AML-193 (cell line): ENCODE measurements around the gene HIRA.
"Not testable (repeated sequence)": the region's sequence is repeated elsewhere in the genome, so short reads cannot be mapped to it uniquely, and the experiment has no call there.

Experiments used
- DNase-seq, 2 experiments: peaks; one replicate each; lab custom pipeline; 2025; lab: John Stamatoyannopoulos, UW

Gene HIRA

DNA sequence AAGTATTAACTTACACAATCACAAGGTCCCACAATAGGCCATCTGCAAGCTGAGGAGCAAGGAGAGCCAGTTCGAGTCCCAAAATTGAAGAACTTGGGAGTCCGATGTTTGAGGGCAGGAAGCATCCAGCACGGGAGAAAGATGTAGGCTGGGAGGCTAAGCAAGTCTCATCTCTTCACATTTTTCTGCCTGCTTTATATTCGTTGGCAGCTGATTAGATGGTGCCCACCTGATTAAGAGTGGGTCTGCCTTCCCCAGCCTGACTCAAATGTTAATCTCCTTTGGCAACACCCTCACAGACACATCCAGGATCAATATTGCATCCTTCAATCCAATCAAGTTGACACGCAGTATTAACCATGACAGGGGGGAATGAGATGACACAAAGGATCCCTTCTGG lies 101.3 kb downstream of the HIRA start:
- not testable (repeated sequence) for DNase-seq

DNA sequence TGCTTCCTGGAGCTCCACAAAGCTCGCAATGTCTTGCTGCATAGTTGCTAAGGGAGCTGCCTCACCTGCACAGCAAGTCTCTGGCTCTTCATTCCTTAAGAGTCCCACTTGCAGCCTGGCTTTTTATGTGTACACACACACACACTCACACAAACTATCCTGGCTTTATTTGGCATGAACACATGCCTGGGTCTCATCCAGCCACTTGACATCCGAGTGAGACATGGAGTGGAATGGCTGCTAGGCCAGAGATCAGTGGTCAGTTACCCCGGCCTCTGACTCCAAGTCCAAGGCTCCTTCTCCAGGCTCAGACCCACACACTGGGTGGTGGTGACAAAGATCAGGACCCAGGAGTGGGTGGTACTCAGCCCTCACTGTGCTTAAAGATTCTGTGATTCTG lies 102.1 kb downstream of the HIRA start:
- DNase-seq, result no peak

DNA sequence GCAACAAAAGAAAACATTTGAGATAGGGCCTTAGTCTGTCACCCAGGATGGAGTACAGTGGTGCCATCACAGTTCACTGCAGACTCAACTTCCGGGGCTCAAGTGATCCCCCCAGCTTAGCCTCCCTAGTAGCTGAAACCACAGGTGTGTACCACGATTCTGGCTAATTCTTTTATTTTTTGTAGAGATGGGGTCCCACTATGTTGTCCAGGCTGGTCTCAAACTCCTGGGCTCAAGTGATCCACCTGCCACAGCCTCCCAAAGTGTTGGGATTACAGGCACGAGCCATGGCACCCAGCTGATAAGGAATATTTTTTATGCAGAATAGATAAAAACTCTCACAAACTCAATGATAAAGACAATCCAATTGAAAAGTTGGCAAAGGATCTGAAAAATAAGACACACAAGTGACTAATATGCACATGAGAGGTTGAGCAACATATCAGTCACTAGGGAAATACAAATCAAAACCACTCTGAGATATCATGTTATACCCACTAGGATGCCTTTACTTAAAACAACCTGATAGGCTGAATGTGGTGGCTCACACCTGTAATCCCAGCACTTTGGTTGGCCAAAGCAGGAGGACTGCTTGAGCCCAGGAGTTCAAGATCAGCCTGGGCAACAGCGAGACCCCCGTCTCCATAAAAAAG lies 106.1 kb downstream of the HIRA start:
- no peak for DNase-seq

DNA sequence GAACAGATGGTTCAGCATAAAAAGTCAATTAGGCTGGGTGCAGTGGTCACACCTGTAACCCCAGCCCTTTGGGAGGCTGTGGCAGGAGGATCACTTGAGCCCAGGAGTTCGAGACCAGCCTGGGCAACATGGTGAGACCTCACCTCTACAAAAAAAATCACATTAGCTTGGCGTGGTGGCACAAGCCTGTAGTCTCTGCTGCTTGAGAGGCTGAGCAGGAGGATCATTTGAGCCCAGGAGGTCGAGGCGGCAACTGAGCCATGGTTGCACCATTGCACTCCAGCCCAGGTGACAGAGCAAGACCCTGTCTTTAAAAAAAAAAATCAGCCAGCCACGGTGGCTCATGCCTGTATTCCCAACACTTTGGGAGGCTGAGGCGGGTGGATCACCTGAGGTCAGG lies 108.1 kb downstream of the HIRA start:
- DNase-seq, result not testable (repeated sequence)

DNA sequence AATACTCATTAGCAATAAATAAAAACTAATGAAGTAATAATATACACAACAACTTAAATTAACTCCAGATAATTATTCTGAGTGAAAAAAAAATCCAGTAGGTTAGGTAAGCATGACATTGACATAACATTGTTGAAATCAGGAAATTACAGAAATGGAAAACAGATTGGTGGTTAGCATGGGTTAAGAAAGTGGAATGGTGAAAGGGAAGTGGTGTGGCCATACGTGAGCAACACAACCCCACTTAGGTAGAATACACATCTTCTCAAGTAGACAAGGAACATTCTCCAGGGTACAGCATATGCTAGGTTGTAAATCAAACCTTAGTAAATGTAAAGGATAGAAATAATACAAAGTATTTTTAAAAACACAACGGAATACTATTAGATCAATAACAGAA lies 109.8 kb downstream of the HIRA start:
- peak; percentile 73 to 77 for DNase-seq

DNA sequence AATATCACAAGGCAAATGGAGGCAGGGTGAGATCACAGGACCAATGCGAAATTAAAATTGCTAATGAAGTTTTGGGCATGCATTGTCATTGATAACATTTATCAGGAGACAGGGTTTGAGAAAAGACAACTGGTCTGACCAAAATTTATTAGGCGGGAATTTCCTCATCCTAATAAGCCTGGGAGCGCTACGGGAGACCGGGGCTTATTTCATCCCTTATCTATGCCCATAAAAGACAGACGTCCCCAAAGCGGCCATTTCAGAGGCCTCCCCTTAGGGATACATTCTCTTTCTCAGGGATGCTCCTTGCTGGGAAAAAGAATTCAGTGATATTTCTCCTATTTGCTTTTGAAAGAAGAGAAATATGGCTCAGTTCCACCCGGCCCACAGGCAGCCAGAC lies 111.4 kb downstream of the HIRA start:
- DNase-seq, result not testable (repeated sequence)

DNA sequence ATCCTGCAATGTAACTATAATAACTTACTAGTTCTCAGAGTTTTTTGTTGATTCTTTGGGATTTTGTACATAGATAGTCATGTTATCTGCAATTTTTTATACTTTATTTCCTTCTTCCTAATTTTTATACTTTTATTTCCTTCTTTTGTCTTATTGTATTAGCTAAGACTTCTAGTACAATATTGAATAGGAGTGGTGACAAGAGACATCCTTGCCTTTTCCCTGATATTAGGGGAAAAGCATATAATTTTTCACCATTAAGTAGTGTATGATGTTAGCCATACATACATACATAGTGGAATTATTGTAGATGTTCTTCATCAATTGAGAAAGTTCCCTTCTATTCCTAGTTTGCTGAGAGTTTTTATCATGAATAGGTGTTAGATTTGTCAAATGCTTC lies 112.3 kb downstream of the HIRA start:
- no peak for DNase-seq

DNA sequence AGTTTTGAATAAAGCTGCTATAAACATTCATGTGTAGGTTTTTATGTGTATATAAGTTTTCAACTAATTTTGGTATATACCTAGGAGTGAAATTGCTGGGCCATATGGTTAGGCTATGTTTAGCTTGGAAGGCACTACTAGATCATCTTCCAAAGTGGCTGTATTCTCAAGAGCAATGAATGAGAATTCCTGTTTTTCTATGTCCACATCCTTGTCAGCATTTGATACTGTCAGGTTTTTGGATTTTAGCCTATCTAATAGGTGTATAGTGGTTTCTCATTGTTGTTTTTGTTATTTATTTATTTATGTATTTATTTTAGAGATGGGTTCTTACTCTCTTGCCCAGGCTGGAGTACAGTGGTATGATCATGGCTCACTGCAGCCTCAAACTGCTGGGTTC lies 113.7 kb downstream of the HIRA start:
- DNase-seq, result no peak

DNA sequence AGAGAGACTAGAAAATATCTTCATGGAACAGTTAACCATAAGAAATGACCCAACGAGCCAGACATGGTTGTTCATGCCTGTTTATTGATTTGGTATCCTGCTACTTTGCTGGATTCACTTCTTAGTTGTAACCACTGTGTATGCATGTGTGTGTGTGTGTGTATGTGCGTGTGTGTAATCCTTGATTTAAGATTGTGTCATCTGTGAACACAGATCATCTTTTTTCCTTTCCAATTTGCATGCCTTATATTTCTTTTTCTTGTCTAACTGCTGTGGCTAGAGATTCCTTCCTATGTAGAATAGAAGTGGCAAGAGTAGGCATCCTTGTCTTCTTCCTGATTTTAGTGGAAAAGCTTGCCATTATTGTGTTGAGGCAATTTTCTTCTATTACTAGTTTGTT lies 123.7 kb downstream of the HIRA start:
- no peak for DNase-seq

DNA sequence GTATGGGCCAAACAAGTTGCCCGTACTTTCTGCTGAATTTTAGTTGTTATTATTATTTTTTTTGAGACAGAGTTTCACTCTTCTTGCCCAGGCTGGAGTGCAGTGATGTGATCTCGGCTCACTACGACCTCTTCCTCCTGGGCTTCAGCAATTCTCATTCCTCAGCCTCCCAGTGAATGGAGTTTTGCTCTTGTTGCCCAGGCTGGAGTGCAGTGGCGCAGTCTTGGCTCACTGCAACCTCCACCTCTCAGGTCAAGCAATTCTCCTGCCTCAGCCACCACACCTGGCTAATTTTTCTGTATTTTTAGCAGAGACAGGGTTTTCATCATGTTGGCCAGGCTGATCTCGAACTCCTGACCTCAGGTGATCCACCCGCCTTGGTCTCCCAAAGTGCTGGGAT lies 125.0 kb downstream of the HIRA start:
- not testable (repeated sequence) for DNase-seq

DNA sequence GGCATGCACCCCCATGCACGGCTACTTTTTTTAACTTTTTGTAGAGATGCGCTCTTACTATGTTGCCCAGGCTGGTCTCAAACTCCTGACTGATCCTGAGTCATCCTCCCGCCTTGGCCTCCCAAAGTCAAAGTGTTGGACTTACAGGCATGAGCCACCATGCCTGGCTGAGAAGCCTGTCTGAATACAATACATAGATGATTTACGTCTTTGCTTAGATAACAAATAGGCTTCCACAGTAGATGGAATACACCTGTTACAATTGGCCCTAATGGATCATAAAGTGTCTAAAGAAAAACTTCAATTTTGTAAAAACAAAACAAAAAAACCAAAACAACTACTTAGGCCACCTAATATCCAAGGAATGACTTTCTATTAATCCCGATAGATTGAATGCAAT lies 127.0 kb downstream of the HIRA start:
- DNase-seq, result no peak

DNA sequence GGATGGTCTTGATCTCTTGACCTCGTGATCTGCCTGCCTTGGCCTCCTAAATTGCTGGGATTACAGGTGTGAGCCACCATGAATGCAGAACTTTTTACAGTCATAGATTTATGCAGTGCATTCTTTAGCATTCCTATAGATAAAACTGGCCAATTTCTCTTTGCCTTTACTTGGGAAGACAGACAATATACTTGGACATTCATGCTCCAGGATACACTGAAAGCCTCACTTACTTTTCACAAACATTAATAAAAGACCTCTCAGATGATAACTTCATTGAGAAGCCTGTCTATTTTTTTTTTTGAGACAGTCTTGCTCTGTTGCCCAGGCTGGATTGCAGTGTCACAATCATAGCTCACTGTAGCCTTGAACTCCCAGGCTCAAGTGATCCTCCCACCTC lies 127.7 kb downstream of the HIRA start:
- DNase-seq, result no peak

DNA sequence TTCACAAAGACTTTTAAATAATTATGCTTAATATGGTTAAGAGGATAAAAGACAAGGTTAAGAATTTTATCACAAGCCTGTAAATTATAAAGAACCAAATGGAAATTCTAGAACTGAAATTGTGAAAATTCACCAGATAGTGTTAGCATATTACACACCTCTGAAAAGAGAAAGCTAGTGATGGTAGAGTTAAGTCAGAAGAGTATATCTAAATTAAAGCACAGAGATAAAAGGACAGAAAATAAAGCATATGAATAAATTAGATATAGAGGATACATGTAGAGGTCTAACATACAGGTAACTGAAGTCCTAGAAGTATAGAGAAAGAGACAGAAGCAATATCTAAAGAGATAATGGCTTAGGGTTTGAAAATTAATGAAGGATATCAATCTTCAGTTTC lies 135.8 kb downstream of the HIRA start:
- no peak for DNase-seq

DNA sequence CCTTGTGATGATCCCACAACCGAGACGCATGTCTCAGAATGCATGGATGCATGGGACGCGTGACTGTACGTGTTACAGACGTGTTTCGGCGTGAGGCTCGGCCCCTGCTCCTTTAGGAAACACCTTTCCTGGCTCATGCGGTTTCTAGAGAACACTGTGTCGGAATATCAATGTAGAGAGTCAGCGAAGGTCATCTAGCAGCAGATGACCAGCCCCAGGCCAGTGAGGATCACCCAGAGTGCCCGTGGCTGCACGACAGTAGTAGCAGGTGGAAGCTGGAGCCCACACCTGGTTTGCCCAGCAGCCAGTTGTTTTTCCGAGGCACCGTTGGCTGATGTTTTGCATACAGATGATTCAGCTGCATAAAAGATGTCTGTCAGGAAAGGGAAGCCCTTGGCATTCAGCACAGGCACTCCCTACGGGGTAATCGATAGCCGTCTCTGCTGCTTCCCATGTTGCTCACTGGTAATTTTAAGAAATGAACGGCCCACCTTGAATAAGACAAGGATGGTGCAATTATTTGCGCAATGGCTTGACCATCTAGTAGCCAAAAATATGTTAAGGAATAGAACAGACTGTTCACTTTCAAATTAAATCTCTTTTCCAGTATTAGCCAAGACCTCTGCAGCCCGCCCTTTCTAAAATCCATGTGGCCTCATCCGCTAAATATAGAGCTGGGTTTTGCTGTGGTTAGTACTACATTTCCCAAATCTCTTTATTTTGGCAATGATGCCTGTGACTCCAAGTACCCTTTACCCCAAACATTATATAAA lies 138.9 kb downstream of the HIRA start:
- no peak for DNase-seq

DNA sequence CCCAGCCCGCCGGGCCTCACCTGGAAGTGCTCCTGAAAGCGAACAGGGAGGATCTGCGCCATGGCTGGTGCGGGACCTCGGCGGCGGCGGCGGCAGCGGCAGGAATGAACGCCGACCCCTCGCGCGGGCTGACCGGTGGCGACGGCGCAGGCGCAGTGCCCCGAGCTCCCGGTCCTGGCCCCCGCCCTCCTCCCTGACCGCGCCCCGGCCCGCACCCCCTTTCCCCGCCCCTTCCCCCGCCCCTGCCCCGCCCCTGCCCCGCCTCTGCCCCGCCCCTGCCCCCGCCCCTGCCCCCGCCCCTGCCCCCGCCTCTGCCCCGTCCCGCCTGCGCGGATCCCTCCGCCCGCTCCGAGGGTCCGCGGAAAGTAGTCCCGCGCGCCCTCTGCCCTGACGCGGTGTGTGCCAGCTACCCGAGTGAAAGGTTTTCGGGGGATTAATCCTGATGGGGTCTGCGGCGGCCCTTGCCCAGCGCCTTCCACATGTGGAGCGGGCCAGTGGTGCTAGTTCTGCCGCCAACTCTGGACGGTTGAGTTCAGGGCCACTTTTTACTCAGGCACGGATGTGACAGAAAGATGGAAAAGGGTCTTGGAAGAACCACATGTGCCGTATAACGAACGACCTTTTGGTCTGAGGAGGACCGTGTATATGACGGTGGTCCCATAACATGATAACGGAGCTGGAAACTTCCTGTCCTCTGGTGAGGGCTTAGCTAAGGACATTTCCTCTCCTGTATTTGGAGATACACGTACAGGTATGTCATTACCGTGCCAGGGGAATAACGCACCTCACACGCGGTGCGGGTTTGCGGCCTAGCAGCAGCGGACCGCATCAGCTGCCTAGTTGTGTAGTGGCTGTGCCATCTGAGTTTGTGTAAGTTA lies 139.7 kb downstream of the HIRA start, which contains the start of gene CLTCL1:
Gene CLTCL1 (minus strand): TSS at position 140 of the 878 bp plus-strand sequence. CDS start 78 bp downstream, at position 62.
- DNase-seq, result peak; percentile 22 to 43

DNA sequence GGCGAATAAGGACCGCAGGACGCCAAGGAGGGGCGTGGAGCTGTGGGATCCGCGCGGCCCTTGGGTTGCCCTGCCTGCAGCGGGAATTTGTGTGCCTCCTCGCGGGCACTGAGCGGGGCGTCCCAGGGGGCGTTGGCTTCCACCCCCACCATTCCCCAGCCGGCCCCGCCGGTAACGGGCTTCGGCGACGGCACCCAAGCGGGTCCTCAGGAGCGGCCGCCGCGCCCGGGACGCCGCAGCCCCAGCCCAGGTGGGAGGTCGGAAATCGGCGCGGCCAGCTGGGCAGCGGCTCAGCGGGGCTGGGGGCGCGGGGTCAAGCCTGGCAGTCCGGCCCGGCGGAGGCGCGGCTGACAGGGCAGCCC lies 140.3 kb downstream of the HIRA start:
- no peak for DNase-seq

DNA sequence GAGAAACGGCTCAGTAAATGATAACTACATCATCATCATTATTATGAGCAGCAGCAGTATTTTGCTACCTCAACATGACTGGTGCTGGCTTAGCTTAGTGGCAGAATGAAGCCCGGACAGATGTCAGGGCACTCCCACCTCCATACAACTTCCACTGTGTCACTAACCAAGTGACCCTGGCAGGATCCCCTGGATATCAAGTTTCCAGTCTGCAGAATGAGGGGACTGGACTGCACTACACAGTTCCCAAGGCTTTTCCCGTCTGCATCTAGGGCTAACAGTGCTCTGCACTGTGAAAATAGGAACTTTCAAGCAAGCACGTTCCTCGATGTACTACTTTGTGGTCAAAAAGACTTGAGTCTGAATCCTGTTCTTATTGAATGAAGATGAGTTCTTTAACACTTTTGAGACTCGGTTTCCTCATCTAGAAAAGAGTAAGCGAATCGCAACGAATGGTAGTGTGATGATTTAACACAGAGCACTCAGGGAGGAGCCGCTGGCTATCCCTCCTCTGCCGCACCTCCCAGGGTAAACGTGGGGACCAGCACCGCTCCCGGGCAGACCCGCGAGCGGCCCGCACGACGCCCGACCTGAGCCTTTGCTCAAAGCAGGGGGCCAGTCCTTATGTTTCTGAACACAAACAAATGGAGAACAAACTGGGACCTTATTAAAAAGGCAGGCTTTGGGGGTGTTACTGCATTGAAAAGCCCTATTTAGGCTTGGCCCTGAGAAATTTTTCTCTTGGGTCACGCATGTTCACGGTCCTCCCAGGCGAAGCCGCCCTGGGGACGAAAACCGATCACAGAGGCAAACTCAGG lies 140.9 kb downstream of the HIRA start:
- DNase-seq, result no peak

DNA sequence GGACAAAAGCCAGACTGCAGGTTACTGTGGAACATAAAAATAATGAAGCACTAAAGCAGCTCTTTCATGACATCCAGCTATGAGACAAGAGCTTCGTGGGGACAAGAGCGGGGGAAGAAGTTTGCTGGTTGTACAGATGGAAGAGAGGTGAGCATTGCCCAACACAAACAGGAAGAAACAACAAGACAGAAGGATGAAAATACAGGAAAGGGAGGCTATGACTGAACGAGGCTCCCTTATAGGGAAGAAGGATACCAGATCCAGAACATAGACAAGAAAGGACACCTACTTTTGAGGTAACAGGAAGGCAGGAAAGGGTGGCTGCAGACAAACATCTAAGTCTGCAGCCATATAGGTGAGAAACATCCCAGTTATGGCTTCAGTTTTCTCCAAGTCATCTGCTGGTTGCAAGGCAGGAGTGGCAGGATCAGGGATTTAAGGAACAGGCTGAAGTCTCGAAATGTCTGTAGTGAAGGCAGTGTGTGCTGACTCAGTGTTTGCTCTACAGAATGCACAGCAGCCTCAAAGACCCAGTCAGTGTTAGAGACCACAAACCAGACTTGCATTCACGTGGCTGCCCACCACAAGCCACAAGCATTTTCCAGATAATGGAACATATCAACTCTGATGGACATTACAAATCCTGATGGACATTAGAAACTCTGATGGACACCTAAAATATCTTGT lies 141.9 kb downstream of the HIRA start:
- no peak for DNase-seq

DNA sequence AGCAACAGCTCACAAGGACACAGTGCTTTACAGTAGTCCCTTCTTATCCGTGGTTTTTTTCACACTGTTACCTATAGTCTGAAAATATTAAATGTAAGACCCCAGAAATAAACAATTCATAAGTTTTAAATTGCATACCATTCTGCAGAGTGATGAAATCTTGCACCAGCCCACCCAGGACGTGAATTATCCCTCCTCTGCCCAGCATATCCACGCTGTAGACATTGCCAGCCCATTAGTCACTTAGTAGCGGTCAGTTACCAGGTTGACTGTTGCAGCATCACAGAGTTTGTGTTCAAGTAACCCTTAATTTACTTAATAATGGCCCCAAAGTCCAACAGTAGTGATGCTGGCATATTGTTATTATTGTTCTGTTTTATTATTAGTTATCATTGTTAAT lies 143.6 kb downstream of the HIRA start:
- DNase-seq, result no peak

DNA sequence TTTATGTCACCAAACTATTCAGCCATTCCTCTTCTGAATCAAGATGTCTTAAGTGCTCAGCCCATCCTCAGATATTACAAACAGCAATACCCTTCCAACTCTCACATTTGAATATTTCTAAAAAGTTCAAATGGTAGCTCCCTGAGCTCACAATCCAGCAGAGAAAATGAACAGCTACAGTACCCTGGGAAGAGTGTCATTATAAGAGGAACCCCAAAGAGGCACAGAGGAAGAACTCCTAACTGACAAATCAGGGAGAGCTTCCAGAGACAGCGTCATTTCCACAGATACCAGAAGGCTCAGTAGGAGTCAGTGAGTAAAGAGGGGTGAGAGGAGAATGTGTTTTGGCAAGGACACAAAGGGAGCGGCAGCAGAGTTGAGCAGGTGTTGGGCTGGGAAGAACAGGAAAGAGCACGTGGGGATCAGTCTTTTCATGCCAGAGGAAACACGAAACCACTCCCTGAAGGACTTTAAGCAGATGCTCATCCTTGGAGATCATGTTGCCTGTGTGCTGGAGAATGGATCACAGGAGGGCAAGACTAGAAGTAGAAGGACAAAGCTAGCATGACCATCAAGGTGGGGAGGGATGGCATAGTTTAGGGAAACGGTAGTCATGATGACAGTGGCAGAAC lies 144.3 kb downstream of the HIRA start:
- DNase-seq, result no peak

DNA sequence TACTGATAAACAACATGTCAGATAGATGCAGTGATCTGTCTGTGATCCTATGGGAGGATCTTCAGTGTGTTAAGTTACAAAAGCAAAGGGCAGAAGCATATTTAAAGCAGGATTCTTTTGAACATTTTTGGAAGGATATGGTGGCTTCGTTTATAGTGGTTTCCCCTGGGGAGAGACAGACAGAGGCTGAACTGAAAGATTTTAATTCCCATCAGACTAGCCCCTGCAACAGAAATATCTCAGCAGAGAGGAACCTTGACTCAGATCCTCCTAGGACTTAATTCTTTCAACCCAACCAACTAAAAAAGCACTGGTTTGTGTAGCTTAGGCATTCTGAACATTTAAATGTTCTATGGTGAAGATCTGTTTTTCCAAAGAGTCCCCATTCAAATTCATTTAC lies 145.7 kb downstream of the HIRA start:
- no peak for DNase-seq
